HL-60 (cell line): ENCODE measurements around the gene AFAP1.

Experiments
- DNase-seq, 2 experiments: peaks; one replicate each; pipeline ENCODE4 v3.0.0-alpha.2; 2010 to 2020; ENCODE audit warnings: low read depth in 1 of 2, low spot score in 1 of 2
- H3K27ac ChIP-seq: fragments of 250-450 bp; sonication (Bioruptor Pico); replicated peaks from 2 replicates; pipeline ENCODE4 v1.5.1; 2020; ENCODE audit warnings: mild to moderate bottlenecking, moderate library complexity
- H3K27me3 ChIP-seq: fragments of 250-450 bp; sonication (Bioruptor Pico); 2 replicates; pipeline ENCODE4 v1.5.1; 2021; ENCODE audit warnings: mild to moderate bottlenecking, moderate library complexity; ENCODE audit not compliant: insufficient read depth, poor library complexity, severe bottlenecking
- H3K4me3 ChIP-seq: replicated peaks from 2 replicates; pipeline ENCODE4 v1.5.1; 2011; ENCODE audit warnings: mild to moderate bottlenecking, control low read depth, low read length; ENCODE audit not compliant: insufficient read depth
- CTCF ChIP-seq: IDR thresholded peaks from one replicate; pipeline ENCODE4 v1.5.1; 2011; ENCODE audit warnings: low read length, control low read depth, inconsistent platforms; ENCODE audit not compliant: insufficient read depth
- GABPA ChIP-seq: IDR thresholded peaks from 2 replicates; pipeline ENCODE4 v1.6.1; 2012; ENCODE audit warnings: low read depth
- POLR2AphosphoS5 ChIP-seq: IDR thresholded peaks from 2 replicates; pipeline ENCODE4 v1.6.1; 2012; ENCODE audit warnings: low read depth
- SPI1 ChIP-seq: IDR thresholded peaks from 2 replicates; pipeline ENCODE4 v1.6.1; 2012; ENCODE audit warnings: low read depth, mild to moderate bottlenecking, borderline replicate concordance
- TF ChIP-seq, protein P1 (sequence below): IDR thresholded peaks from 2 replicates; pipeline ENCODE4 v1.6.1; 2012; ENCODE audit warnings: low read depth; ENCODE audit not compliant: insufficient replicate concordance

The AFAP1 gene

DNA sequence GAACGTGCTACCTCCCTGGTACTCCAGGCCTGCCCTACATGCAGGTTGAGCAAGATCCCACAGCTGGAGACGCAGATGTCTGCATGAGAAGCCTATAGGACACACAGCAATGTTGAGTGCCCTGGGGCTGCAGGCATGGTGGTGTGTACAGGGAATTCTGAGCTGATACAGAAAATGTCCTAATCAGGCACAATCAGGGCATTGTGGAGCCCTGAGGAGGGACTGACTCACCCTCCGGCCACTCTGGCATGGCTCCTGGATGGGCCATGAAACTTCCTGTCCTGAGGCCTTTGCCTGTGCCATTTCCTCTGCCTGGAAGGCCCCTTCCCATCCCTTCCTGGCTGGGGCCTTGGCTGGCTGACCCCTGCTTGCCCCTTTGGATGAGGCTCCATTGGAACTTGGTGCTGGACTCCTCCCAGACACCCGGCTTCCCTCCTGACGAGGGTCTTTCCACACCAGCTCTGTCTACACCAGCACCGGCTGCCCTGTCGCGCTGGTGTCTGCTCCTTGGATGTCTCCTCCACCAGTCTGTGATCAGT lies 16.7 kb upstream of the AFAP1 start:
- no peak for DNase-seq
- TF ChIP-seq GABPA = no peak
- TF ChIP-seq, protein P1, sequence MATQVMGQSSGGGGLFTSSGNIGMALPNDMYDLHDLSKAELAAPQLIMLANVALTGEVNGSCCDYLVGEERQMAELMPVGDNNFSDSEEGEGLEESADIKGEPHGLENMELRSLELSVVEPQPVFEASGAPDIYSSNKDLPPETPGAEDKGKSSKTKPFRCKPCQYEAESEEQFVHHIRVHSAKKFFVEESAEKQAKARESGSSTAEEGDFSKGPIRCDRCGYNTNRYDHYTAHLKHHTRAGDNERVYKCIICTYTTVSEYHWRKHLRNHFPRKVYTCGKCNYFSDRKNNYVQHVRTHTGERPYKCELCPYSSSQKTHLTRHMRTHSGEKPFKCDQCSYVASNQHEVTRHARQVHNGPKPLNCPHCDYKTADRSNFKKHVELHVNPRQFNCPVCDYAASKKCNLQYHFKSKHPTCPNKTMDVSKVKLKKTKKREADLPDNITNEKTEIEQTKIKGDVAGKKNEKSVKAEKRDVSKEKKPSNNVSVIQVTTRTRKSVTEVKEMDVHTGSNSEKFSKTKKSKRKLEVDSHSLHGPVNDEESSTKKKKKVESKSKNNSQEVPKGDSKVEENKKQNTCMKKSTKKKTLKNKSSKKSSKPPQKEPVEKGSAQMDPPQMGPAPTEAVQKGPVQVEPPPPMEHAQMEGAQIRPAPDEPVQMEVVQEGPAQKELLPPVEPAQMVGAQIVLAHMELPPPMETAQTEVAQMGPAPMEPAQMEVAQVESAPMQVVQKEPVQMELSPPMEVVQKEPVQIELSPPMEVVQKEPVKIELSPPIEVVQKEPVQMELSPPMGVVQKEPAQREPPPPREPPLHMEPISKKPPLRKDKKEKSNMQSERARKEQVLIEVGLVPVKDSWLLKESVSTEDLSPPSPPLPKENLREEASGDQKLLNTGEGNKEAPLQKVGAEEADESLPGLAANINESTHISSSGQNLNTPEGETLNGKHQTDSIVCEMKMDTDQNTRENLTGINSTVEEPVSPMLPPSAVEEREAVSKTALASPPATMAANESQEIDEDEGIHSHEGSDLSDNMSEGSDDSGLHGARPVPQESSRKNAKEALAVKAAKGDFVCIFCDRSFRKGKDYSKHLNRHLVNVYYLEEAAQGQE = no peak
- TF ChIP-seq CTCF = no peak
- no peak for TF ChIP-seq SPI1
- TF ChIP-seq POLR2AphosphoS5 = no peak
- no peak overlapping the region for H3K27ac ChIP-seq

DNA sequence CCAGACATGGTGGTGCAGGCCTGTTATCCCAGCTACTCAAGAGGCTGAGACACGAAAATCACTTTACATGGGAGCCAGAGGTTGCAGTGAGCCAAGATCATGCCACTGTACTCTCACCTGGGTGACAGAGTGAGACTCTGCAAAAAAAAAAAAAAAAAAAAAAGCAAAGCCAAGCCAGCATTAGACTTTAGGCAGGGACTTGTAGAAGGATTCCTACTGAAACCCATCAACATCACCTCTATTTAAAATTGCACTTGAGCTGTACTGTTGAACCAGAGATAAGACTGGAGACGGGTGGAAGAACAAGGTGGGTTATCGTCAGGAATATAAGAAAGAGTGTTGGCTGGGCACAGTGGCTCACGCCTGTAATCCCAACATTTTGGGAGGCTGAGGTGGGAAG lies 15.7 kb upstream of the AFAP1 start:
- TF ChIP-seq SPI1 (no peak), GABPA (no peak), CTCF (no peak), POLR2AphosphoS5 (no peak)
- TF ChIP-seq, protein P1 = no peak
- Histone ChIP-seq H3K27ac (no peak overlapping the region), H3K4me3 (no peak overlapping the region), H3K27me3 (no peaks in the 10 kb centered on the region)
- DNase-seq = no peak

More for the DNA sequence above, 16.7 kb upstream of the AFAP1 start:
- Histone ChIP-seq H3K27me3 (peaks cover 3% of the 10 kb centered on the region), H3K4me3 (no peak overlapping the region)

- Histone ChIP-seq H3K27me3 (no peaks in the 10 kb centered on the region), H3K4me3 (no peak overlapping the region), H3K27ac (no peak overlapping the region)
- no peak for DNase-seq
- TF ChIP-seq CTCF (no peak), SPI1 (no peak), POLR2AphosphoS5 (no peak), GABPA (no peak)
- TF ChIP-seq, protein P1 = no peak
These were observed 13.0 kb upstream of the AFAP1 start for GRCh38 chr4:7952615-7953014.
